Loucy (cell line): ENCODE data around the gene CAST.

ENCODE experiments used
- EZH2phosphoT487 ChIP-seq: fragments of 200-600 bp; IDR thresholded peaks from 2 replicates; pipeline ENCODE4 v1.6.1; 2018; ENCODE audit warnings: antibody characterized with exemption, mild to moderate bottlenecking, moderate library complexity, borderline replicate concordance
- TF ChIP-seq, protein P1 (sequence below): fragments of 200-600 bp; sonication (generic); conservative IDR thresholded peaks from 2 replicates; pipeline ENCODE4 v1.5.1; 2014; ENCODE audit warnings: mild to moderate bottlenecking, antibody characterized with exemption, low read length

DNA sequence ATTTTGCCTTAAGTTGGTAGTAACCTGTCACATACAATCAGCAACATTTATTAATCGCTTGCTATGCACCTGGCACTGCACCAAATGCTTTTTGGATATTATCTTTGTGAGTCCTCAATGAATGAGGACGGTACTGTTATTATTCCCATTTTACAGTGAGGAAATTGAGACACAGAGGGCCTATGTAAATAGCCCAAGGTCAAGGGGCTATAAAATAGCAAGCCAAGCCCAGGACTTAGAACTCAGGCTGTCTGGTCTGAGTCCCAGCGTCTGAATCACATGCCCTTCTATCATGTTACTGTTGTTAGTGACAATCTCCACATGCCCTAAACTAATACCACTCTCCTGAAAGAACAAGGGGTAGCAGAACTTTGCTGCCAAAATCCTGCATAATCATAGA is 85.5 kb downstream of the CAST start:
- TF ChIP-seq, protein P1, sequence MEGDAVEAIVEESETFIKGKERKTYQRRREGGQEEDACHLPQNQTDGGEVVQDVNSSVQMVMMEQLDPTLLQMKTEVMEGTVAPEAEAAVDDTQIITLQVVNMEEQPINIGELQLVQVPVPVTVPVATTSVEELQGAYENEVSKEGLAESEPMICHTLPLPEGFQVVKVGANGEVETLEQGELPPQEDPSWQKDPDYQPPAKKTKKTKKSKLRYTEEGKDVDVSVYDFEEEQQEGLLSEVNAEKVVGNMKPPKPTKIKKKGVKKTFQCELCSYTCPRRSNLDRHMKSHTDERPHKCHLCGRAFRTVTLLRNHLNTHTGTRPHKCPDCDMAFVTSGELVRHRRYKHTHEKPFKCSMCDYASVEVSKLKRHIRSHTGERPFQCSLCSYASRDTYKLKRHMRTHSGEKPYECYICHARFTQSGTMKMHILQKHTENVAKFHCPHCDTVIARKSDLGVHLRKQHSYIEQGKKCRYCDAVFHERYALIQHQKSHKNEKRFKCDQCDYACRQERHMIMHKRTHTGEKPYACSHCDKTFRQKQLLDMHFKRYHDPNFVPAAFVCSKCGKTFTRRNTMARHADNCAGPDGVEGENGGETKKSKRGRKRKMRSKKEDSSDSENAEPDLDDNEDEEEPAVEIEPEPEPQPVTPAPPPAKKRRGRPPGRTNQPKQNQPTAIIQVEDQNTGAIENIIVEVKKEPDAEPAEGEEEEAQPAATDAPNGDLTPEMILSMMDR, result no peak
- TF ChIP-seq EZH2phosphoT487, result no peak
